AG04450 (cell line): ENCODE data around the gene BCDIN3D. TPM values are rescaled to one million over a fixed set of nuclear protein-coding genes. Genes with fewer than 3 reads are reported as not detected.

Experiments used
- CTCF ChIA-PET: fragments of 300-600, 350-600 bp; formaldehyde crosslinking; extraction: SDS; loops from one replicate; lab custom pipeline; 2022; ENCODE audit warnings: antibody characterized with exemption, inconsistent platforms; lab: Charles Lee
- POLR2A ChIA-PET: fragments of 350-600 bp; formaldehyde crosslinking; extraction: SDS; loops from one replicate; lab custom pipeline; 2021; ENCODE audit warnings: antibody characterized with exemption, inconsistent platforms; lab: Yijun Ruan, JAX
- DNase-seq: peaks from one replicate; pipeline ENCODE4 v3.0.0-alpha.2; 2011; ENCODE audit warnings: low read depth, low spot score
- H3K27ac ChIP-seq: one replicate; pipeline ENCODE4 v1.5.1; 2012; ENCODE audit warnings: low read depth, low read length, control low read depth
- H3K27me3 ChIP-seq: one replicate; pipeline ENCODE4 v1.6.0; 2012; ENCODE audit warnings: low read length; ENCODE audit not compliant: control insufficient read depth, insufficient read depth
- H3K4me3 ChIP-seq: 2 replicates; pipeline ENCODE4 v1.5.1; 2011; ENCODE audit warnings: mild to moderate bottlenecking, low read depth, low read length, control low read depth
- H3K9me3 ChIP-seq: 2 replicates; pipeline ENCODE4 v1.5.1; 2012; ENCODE audit warnings: low read length; ENCODE audit not compliant: control insufficient read depth, insufficient read depth
- polyA plus RNA-seq: library from polyadenylated mRNA; depleted of rRNA; stranded (reverse); fragments of >200 nt; gene quantifications from 2 replicates; pipeline ENCODE4 v1.2.3, GENCODE V29; 2011
- TF ChIP-seq, protein P1 (sequence below): IDR thresholded peaks from 2 replicates; pipeline ENCODE4 v1.5.1; 2011; ENCODE audit warnings: low read depth, low read length, control low read depth, inconsistent platforms

Gene BCDIN3D
- polyA plus RNA-seq, 1 experiment = 3.8 TPM

DNA sequence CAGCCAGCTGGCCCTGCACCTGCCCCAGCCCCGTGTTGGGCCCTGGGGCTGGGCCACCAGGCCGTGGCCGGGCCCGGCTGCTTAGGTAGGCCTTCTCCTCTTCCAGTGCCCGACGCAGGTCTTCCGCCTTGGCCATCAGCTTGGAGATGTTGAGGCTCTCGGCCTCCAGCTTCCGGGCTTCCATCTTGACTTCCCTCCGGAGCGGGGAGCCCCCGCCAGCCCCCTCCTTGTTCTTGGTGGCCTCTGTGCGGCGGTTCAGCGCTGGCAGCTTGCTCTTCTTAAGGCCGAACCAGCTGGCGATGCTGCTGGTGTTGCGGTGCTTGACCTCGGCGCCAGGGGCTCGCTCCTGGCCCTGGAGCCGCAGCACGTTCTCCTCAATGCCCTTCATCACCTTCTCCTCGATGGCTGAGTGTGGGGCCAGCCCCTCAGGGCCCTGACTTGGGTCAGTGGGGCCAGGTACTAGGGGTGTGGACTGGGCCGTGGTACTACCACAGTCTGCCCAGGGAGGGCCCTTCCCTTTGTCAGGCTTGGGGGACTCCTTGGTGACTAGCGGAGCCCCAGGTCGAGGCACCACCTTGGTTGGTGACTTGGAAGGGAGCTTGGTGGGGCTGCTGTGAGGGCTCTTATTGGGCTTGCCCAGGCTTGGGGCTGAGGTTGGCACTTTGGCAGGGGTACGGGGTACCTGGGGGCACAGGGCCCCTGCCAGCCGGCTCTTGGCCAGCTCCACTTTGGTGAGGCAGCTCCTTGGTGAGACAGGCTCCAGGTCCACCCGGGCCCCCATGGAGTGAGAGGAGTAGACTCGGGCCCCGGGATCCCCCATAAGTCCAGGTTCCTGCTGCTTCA is 47.9 kb downstream of the BCDIN3D start:
- H3K4me3 ChIP-seq = no peak overlapping the region
- POLR2A ChIA-PET = interaction anchor here (1.0 to 1.1 kb wide), 2 partner anchors 27 to 32 kb away, joined by 3 to 8 read pairs; no protein-coding TSS in a partner anchor
- CTCF ChIA-PET = no interaction called here
- no peak overlapping the region for H3K27ac ChIP-seq
- H3K27me3 ChIP-seq = no peaks in the 10 kb centered on the region
- DNase-seq = no peak
- TF ChIP-seq, protein P1, sequence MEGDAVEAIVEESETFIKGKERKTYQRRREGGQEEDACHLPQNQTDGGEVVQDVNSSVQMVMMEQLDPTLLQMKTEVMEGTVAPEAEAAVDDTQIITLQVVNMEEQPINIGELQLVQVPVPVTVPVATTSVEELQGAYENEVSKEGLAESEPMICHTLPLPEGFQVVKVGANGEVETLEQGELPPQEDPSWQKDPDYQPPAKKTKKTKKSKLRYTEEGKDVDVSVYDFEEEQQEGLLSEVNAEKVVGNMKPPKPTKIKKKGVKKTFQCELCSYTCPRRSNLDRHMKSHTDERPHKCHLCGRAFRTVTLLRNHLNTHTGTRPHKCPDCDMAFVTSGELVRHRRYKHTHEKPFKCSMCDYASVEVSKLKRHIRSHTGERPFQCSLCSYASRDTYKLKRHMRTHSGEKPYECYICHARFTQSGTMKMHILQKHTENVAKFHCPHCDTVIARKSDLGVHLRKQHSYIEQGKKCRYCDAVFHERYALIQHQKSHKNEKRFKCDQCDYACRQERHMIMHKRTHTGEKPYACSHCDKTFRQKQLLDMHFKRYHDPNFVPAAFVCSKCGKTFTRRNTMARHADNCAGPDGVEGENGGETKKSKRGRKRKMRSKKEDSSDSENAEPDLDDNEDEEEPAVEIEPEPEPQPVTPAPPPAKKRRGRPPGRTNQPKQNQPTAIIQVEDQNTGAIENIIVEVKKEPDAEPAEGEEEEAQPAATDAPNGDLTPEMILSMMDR = no peak
- no peaks in the 10 kb centered on the region; the same call in 1 of the 2 replicates for H3K9me3 ChIP-seq

DNA sequence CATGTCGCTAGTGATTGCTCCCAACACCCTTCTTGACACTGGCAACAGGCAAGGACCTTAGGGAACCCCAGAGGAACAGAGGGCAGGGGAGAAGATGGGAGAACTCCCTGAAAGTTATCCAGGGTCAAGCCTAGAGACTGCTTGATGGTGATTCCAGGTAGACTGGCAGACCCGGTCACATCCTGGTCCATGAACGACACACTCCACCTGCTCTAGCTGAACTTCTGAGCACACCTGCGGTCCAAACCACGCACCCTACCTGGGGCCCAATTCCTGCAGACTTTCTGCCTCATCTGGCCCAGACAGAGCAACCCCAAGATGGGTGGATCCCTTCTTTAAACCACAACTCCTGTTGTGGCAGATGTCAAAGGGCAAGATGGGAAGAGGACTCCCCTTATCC is 48.9 kb downstream of the BCDIN3D start:
- ChIA-PET CTCF (no interaction called here), POLR2A (no interaction called here)
- Histone ChIP-seq H3K9me3 (no peaks in the 10 kb centered on the region; the same call in 1 of the 2 replicates), H3K4me3 (no peak overlapping the region), H3K27me3 (no peaks in the 10 kb centered on the region), H3K27ac (no peak overlapping the region)
- TF ChIP-seq, protein P1 = no peak
- no peak for DNase-seq

DNA sequence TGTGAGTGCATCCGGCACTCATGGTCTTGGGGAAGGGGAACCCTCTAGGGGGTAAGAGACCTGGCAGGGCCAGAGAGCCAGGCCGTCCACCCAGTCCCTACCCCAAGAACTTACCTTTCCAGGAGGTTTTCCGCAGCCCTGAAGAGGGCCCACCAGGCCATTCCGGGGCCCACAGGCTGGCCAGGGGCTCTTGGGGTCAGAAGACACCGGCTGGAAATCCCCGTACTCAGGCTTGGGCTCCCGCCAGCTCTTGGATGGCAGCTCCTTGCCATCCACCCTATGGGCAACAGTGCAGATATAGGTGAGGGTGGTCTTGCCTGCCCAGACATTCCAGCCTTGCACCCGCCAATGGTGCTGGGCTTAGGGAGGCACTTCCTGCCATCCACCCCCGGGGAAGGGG is 49.3 kb downstream of the BCDIN3D start:
- Histone ChIP-seq H3K27ac (no peak overlapping the region), H3K27me3 (no peaks in the 10 kb centered on the region), H3K9me3 (no peaks in the 10 kb centered on the region; the same call in 1 of the 2 replicates), H3K4me3 (no peak overlapping the region)
- TF ChIP-seq, protein P1 = no peak
- no peak for DNase-seq
- ChIA-PET POLR2A (no interaction called here), CTCF (no interaction called here)

DNA sequence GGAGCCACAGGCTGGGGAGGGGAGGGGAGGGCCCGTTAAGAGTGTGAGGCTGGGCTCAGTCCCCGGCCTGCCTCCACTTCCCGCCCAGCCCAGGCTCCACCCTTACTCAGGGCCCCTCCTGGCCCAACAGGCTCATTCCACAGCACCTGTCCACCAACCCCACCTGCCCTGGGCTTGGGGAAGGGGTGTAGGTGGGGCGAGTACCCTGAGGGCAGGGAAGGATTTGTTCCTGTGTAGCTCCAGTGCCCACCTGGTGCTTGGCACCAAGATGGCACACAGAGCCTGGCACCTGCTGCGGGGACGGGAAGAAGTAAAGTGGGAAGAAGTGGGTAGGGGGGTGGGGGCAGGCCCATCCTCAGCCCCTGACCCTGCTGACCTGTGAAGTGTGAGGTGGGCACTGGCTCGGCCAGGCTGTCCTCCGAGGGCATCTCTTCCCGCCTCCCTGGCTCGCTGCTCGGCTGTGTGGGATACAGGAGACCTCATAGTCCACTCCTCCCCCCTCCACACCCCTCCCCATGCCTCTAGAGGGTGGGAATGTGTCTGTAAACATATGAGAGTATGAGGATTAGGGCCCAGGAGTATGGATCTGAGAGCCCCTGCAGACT is 49.8 kb downstream of the BCDIN3D start:
- Histone ChIP-seq H3K9me3 (no peaks in the 10 kb centered on the region; the same call in 1 of the 2 replicates), H3K27ac (no peak overlapping the region), H3K27me3 (no peaks in the 10 kb centered on the region), H3K4me3 (no peak overlapping the region)
- DNase-seq = no peak
- TF ChIP-seq, protein P1 = no peak
- ChIA-PET CTCF (no interaction called here), POLR2A (no interaction called here)
